C4-2B (cell line): ENCODE data around the gene ADAMTSL1.

Source experiments
- CTCF ChIP-seq: fragments of 450-650 bp; conservative IDR thresholded peaks from 2 replicates; pipeline ENCODE4 v1.5.1; 2017; ENCODE audit warnings: mild to moderate bottlenecking
- ZFX ChIP-seq: fragments of 450-650 bp; IDR thresholded peaks from 2 replicates; pipeline ENCODE4 v1.6.1; 2017

- no peak for TF ChIP-seq CTCF
- no peak for TF ChIP-seq ZFX
Measured at GRCh38 chr9:18786911-18787650, 313.1 kb downstream of the ADAMTSL1 start.
